Stimulated activated CD4-positive, alpha-beta T cell treated with anti-CD3 and anti-CD28 coated beads, Interleukin-2, amount 100 ng/mL, for 24 hours (primary cell): Measurements from ENCODE around the gene ALDH1L1.

Experiments
- DNase-seq, 2 donors: peaks; one replicate each; pipeline ENCODE4 v3.0.0-alpha.2; 2020

The ALDH1L1 gene

GRCh38 chr3:126180477-126181397 lies at the start of gene ALDH1L1:
TSS of gene ALDH1L1 (minus strand) at chr3:126180586. CDS start at chr3:126160979, 19,607 bp downstream.
- DNase-seq, result peak in 1 of 2 donors; percentile 14

- no peak for DNase-seq
Measured at GRCh38 chr3:126226374-126226773, 46.0 kb upstream of the ALDH1L1 start.

DNA sequence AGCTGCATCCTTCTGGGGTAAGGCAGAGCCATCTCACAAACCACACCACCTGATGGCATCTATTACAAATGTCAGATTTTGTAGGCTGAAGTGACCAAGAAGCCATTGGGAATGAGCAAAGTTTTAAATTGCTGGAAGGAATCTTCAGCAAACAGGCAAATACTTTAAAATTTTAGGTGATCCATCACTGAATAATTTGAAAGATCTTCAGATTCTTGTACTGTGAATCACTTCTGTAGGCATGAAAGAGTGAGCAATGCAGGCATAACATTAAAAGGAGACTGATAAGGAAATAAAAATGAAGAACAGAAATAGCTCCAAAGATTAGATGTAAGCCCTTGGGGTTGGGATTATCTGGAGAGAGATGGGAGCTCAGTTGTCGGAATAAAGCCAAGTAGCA lies 36.0 kb upstream of the ALDH1L1 start:
- no peak for DNase-seq

DNA sequence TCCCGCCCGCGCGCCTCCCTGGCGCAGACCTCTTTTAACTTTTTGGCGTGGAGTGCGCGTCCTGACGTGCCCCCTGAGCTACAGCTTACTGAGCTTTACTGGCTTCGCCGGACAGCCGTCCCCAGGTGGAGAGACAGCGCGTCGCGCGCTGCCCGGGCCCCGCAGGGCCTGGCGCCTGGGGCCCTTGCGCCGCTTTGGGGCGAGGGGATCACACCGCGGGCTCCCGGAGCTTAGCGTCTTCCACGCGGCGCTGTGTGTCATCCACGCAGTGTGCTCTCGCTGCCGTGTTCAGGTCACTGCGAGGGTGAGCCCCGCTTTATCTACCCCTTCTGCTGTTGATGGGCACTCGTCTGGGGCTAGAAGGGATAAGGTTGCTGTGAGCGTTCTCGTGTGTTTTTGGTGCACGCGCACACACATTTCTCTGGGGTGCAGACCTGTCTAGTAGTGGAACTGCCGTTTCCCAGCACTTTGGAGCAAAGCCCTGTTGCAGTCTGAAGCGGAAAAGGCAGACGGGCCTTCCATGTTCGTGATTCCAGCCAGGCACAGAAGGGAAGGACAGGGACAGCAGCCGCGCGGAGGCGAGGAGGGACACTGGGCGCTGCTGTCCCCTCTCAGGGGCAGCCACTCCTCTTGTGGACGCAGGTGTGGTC lies 33.1 kb upstream of the ALDH1L1 start:
- no peak for DNase-seq

DNA sequence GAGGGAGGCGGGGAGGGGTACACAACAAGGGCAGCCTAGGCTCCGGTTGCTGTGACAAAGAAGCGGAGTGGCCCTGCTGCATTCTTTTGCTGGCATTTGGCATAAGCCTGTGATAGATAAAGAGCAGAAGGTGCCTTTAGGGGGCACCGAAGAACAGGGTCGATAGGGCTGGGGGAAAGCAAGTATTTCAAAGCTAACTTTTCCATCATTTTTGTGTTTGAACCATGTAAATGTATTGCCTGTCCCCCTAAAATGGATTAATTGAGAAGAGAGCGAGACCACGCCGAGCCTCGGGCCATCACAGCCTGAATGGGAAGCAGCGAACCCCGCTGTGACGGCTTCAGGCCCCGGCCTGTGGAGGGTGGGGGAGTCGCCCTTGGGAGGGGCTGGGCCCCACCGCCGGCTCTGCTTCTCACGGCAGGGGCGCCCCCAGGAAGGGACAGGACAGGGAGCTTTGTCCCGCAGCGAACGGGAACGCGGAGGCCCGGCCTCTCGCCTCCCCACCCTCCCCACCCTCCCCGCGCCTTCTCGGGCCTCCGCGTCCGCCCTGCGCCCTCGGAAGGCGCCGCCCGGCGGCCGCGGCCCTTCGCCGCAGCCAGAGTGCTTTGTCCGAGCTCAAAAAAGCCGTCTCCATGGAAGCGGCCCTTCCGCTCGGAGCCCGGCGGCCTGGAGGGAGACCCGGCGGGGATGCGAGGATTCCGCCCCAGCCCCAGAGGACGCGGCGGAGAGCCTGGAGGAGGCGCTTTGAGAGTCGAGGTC lies 32.4 kb upstream of the ALDH1L1 start:
- DNase-seq, result peak in 1 of 2 donors; percentile 14

DNA sequence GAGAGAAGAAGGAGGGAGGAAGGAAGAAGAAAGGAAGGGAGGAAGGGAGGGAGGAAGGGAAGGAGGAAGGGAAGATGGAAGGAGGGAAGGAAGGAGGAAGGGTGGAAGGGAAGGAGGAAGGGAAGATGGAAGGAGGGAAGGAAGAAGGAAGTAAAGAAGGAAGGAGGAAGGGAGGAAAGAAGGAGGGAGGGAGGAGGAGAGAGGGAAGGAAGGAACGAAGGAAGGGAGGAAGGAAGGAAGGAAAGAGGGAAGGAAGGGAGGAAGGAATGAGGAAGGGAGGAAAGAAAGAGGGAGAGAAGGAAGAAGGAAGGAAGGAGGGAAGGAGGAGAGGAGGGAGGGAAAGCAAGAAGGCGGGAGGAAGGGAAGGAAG lies 31.8 kb upstream of the ALDH1L1 start:
- no peak for DNase-seq

DNA sequence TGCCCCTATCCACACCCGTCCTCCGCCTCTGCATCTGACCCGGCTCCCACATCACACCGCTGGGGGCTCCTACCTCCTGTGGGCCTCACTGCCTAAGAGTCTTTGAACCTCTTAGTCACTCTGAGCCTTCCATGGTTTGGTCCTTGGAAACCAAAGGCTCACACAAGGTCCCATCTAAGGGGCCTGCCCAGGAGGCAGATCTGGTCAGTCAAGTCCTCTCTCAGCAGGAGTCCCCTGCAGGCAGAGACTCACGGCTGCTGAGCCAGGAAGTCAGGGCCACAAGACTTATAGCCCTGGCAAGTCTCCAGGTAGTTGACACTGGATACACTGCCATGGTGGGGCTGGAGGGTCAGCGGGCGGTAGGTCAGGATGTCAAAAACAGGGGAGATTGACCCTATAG lies 31.2 kb upstream of the ALDH1L1 start:
- no peak for DNase-seq

DNA sequence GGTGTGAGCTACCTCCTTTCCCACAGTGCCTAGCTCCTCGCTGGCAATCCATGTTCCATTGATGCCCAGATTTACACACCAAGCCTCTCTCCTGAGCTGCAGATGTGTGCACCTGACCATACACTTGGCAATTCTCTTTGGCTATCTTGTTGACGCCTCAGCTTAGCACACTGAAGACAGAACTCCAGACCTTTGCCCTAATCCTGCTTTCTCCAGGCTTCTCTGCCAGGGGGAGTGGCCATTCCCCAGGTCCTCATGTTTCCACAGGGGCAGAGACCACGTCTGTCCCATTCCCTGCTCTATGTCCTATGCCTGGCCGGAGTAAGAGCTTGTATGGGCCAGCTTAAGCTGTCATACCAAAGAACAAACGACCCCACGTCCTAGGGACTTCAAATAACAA lies 30.2 kb upstream of the ALDH1L1 start:
- no peak for DNase-seq

DNA sequence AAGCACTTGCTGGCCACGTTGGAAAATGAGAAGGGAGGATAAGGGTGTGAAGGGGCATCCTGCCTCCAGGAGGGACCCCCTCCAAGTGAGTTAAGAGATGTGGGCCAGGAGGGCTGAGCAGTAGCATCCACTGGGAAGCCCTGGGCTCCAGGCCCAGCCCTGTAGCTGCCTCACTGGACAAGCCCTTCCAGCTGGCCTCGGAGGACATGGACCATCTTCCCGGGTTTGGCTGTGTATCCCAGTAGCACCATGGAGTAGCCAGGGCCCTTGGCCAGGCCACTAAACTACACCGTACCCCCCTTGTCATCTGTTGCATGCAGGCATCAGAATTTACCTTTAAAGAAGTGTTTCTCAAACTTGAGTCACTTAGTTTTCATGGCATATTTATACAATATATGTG lies 29.4 kb upstream of the ALDH1L1 start:
- no peak for DNase-seq

- DNase-seq, result no peak
Measured at GRCh38 chr3:126208606-126209256, 28.3 kb upstream of the ALDH1L1 start.

DNA sequence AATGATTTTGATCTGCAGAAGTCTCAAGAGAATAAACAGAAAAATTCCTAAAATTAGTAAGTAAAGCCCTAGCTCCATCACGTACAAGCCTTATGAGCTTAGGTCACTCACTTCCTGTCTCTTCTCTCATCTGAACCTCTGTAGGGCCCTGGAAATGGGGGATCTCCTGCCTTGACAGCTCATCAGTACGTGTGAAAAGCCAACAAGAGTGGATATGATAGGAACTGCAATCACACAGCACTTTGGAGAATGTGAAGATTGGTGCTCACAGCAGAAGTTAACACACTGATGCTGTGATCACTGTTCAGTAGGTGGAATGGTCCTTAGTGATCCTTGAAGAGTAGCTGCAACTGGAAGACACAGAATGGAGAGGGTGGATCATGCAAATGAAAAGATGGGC lies 27.8 kb upstream of the ALDH1L1 start:
- DNase-seq, result no peak

DNA sequence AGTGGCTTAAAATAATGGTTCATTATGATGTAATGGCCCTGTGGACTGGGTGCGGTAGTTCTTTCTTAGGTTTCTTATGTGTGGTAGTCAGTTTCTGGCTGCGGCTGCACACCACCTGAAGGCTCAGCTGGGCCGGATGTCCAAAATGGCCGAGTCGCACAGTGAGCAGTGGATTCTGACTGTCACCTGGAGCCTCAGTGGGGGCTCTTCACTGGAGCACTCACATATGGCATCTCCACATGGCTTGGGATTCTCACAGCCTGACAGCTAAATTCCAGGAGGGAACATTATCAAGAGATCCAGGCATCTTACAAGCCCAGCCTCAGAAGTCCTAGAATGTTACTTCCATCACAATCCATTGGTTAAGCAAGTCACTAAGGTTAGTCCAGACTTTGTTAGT lies 26.8 kb upstream of the ALDH1L1 start:
- no peak for DNase-seq

- no peak for DNase-seq
Measured at GRCh38 chr3:126205717-126206655, 25.6 kb upstream of the ALDH1L1 start.

DNA sequence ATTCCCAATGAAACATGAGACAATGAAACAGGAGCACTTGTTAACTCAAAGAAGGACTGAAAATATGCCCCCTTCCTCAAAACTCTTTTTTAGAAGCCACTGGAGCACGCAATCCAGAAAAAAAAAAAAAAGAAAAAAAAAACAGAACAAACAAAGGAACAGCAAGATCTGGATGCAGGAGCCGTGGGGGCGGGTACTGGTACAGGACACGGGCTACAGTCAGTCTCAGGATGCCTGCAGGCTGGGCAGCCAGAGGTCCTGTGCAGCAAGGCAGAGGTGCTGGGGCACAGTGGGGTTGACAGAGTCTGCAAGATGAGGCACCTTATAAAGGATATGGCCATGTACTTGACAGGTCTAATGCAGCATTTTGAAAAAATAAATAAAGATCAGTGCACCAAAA lies 22.3 kb upstream of the ALDH1L1 start:
- no peak for DNase-seq

DNA sequence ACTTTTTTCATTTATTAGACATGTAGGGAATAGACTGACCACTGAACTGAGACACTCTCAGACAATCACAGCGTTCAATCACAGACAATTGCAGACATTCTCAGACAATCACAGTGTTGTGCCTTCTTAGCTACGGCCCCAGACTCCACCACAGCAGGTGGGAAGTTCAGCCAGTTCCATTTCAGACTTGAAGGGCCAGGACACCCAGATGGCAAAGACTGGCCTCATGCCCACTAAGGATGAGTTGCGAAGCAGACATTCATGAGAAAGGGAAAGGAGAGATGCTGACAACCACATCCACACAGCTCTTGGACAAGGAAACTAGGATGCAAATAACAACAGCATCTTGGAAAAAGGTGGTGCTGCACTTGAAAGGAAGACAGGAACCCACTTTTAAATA lies 21.9 kb upstream of the ALDH1L1 start:
- DNase-seq, result no peak

- no peak for DNase-seq
Measured at GRCh38 chr3:126201168-126201567, 20.8 kb upstream of the ALDH1L1 start.

DNA sequence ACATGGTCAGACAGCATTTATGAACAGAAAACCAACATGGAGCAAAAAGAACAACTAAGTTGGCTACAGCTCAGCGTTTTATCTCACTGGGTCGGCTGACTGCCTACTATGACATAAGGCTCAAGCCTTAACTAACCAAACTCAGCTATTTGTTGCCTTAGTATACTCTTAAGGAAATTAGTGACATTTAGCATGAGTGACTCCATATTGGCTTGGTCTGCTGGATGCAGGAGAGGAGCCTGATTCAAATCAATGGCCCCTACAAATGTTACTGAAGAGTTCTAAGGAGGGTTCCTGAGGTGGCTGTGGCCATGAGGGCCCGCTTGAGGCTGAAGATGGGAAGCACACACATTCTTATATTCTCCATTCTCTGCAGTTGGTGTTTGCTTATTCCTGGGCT lies 20.1 kb upstream of the ALDH1L1 start:
- no peak for DNase-seq

- DNase-seq, result no peak
Measured at GRCh38 chr3:126199256-126199655, 18.9 kb upstream of the ALDH1L1 start.

GRCh38 chr3:126197854-126198584 lies 17.6 kb upstream of the ALDH1L1 start:
- DNase-seq, result peak; percentile 50 to 63

- no peak for DNase-seq
Measured at GRCh38 chr3:126197343-126197742, 17.0 kb upstream of the ALDH1L1 start.

DNA sequence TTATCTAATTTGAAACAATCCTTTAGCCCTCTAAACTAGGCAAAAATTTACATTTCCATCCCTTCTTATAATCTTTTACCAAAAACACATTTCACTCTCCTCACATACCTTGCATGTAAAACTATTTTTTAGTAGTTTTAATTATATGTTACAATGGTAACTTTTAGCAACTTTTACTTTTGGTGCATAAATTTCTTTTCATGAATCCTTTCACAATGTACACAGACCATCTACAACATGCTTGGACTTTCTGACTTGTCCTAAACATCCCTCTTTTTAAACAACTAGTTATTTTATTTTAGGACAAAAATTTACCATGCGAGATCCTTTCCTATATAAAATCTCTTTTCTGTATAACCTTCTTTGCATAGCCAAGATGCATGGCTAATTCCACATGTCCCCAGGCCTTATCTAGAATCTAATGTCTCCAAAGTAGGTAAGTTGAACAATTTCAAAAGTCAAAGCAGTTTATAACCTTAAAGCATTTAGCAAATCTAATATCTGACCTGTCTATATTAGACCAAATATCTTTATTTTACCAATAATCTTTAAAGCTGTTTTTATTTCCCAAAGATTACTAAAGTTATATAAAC lies 14.4 kb upstream of the ALDH1L1 start:
- DNase-seq, result no peak
